Esophagus muscularis mucosa (tissue), 4 donors: ENCODE measurements around the gene FCER2. TPM values are rescaled to one million over a fixed set of nuclear protein-coding genes. Genes with fewer than 3 reads are reported as not detected.

ENCODE experiments used
- DNase-seq: peaks from one replicate; pipeline ENCODE4 v3.0.0-alpha.2; 2017; ENCODE audit errors: extremely low spot score
- H3K27ac ChIP-seq, 4 donors: fragments of 200-600 bp; sonication (generic); replicated peaks in 1 of 4; 1 replicate in 3 of 4; 2 replicates in 1 of 4; pipeline ENCODE4 v1.5.1; 2016 to 2019; ENCODE audit warnings: mild to moderate bottlenecking in 1 of 4
- H3K27me3 ChIP-seq, 4 donors: fragments of 200-600 bp; sonication (generic); one replicate each; pipeline versions ENCODE4 v1.5.1 to v1.6.0; 2016 to 2019
- H3K36me3 ChIP-seq, 4 donors: fragments of 200-600 bp; sonication (generic); one replicate each; pipeline ENCODE4 v1.5.1; 2016 to 2019
- H3K4me1 ChIP-seq, 4 donors: fragments of 200-600 bp; sonication (generic); one replicate each; pipeline ENCODE4 v1.5.1; 2016 to 2019
- H3K4me3 ChIP-seq, 4 donors: fragments of 200-600 bp; sonication (generic); 1 replicate in 2 of 4; 2 replicates in 2 of 4; pipeline ENCODE4 v1.5.1; 2016 to 2019; ENCODE audit warnings: mild to moderate bottlenecking in 4 of 4, moderate library complexity in 1 of 4
- H3K9me3 ChIP-seq, 4 donors: fragments of 200-600 bp; sonication (generic); 1 replicate in 3 of 4; 2 replicates in 1 of 4; pipeline ENCODE4 v1.5.1; 2016 to 2019
- CTCF ChIP-seq, 3 experiments: fragments of 200-600 bp in 2 of 3; fragments of 450-650 bp in 1 of 3; sonication (generic) in 2 of 3; IDR thresholded peaks; one replicate each; pipeline ENCODE4 v1.5.1; 2017 to 2019; ENCODE audit warnings: antibody characterized with exemption in 3 of 3, mild to moderate bottlenecking in 2 of 3, moderate library complexity in 1 of 3
- EP300 ChIP-seq: sonication (generic); formaldehyde crosslinking; IDR thresholded peaks from one replicate; pipeline ENCODE4 v1.6.1; 2017; ENCODE audit warnings: antibody characterized with exemption
- POLR2A ChIP-seq: fragments of 450-650 bp; IDR thresholded peaks from one replicate; pipeline ENCODE4 v1.6.1; 2017; ENCODE audit warnings: antibody characterized with exemption, moderate library complexity, mild to moderate bottlenecking, low read depth
- POLR2AphosphoS5 ChIP-seq, 2 donors: sonication (generic); formaldehyde crosslinking; IDR thresholded peaks; one replicate each; pipeline ENCODE4 v1.6.1; 2017; ENCODE audit warnings: antibody characterized with exemption in 2 of 2
- WGBS: methylation state at CpG from one replicate; pipeline ENCODE4 v1.1.5; 2018; 5-methylcytosine and 5-hydroxymethylcytosine counted together
- intact Hi-C: fragments of 100-400 bp; cut with DNase I; formaldehyde crosslinking; loops from one replicate; pipeline ENCODE4 v1.15.1; 2023
- total RNA-seq, 4 donors: library from RNA; depleted of rRNA; stranded (reverse); fragments of >200 nt; gene quantifications; one replicate each; pipeline versions ENCODE4 v1.1.0 to v1.2.1, GENCODE V29; 2016

FCER2 gene
- total RNA-seq, 4 donors from 2014 or later, result 0.29 TPM; not detected in 3

GRCh38 chr19:7655581-7655980 is 46.4 kb downstream of the FCER2 start:
- no peaks in the 10 kb centered on the region for H3K36me3 ChIP-seq
- no peak for TF ChIP-seq POLR2AphosphoS5 (IDR thresholded peaks at IDR 0.05)
- no peak for TF ChIP-seq POLR2A
- TF ChIP-seq CTCF (IDR thresholded peaks at IDR 0.05), result no peak
- TF ChIP-seq EP300, result no peak
- peaks cover 0 to 8% (median 6%) of the 10 kb centered on the region in 4 donors for H3K4me1 ChIP-seq
- DNase-seq, result no peak
- intact Hi-C loops, result no loop called here
- H3K9me3 ChIP-seq, result no peaks in the 10 kb centered on the region
- no peak overlapping the region for H3K27ac ChIP-seq
- 68% methylated on average over 8 of the region's 8 CpGs for WGBS
- H3K27me3 ChIP-seq, result peaks cover 0 to 31% (median 0%) of the 10 kb centered on the region in 4 donors
- no peak overlapping the region for H3K4me3 ChIP-seq

- H3K4me1 ChIP-seq, result peaks cover 0 to 8% (median 6%) of the 10 kb centered on the region in 4 donors
- H3K9me3 ChIP-seq, result no peaks in the 10 kb centered on the region
- no peak for DNase-seq
- no peak overlapping the region for H3K4me3 ChIP-seq
- no peak overlapping the region for H3K27ac ChIP-seq
- no peaks in the 10 kb centered on the region for H3K36me3 ChIP-seq
- H3K27me3 ChIP-seq, result peaks cover 0 to 31% (median 0%) of the 10 kb centered on the region in 4 donors
- TF ChIP-seq EP300 (no peak), POLR2AphosphoS5 (IDR thresholded peaks at IDR 0.05) (no peak), POLR2A (no peak), CTCF (IDR thresholded peaks at IDR 0.05) (no peak)
- WGBS, result 54% methylated on average over 7 of the region's 8 CpGs
- intact Hi-C loops, result no loop called here
Measured at GRCh38 chr19:7654401-7654800, 47.5 kb downstream of the FCER2 start.

GRCh38 chr19:7652061-7652641 is 49.8 kb downstream of the FCER2 start:
- Histone ChIP-seq H3K4me3 (peak overlapping the region; percentile 25 to 39 (median 28)), H3K9me3 (no peaks in the 10 kb centered on the region), H3K4me1 (peaks cover 0 to 8% (median 6%) of the 10 kb centered on the region in 4 donors), H3K27ac (no peak overlapping the region), H3K36me3 (no peaks in the 10 kb centered on the region), H3K27me3 (peaks cover 0 to 44% (median 0%) of the 10 kb centered on the region in 4 donors)
- TF ChIP-seq EP300 (no peak), POLR2AphosphoS5 (IDR thresholded peaks at IDR 0.05) (peak in 1 of 2 donors; percentile 56), CTCF (IDR thresholded peaks at IDR 0.05) (peak in 2 of 3 experiments; percentile 95 to 98)
- 6% methylated on average over 28 of the region's 28 CpGs for WGBS
- peak; percentile 97 for DNase-seq
- intact Hi-C loops, result loop anchor here (1.0 to 2.0 kb wide), 2 partner anchors 29 to 145 kb away; no protein-coding TSS in a partner anchor

- peaks cover 0 to 62% (median under 1%) of the 10 kb centered on the region in 4 donors for H3K27me3 ChIP-seq
- intact Hi-C loops, result no loop called here
- no peak for DNase-seq
- TF ChIP-seq POLR2AphosphoS5 (IDR thresholded peaks at IDR 0.05) (no peak), POLR2A (no peak), CTCF (IDR thresholded peaks at IDR 0.05) (no peak), EP300 (no peak)
- WGBS, result 38% methylated on average over 2 of the region's 2 CpGs
- no peak overlapping the region for H3K4me3 ChIP-seq
- no peak overlapping the region for H3K27ac ChIP-seq
- H3K4me1 ChIP-seq, result peaks cover 0 to 8% (median 6%) of the 10 kb centered on the region in 4 donors
- no peaks in the 10 kb centered on the region for H3K9me3 ChIP-seq
- H3K36me3 ChIP-seq, result no peaks in the 10 kb centered on the region
Measured at GRCh38 chr19:7650148-7650547, 51.8 kb downstream of the FCER2 start.
